Stimulated activated CD4-positive, alpha-beta T cell treated with anti-CD3 and anti-CD28 coated beads, TNF-alpha, amount 100 ng/mL, for 48 hours (primary cell): ENCODE data around the gene CLCN1.

Source experiments
- DNase-seq, 3 donors: peaks; one replicate each; pipeline ENCODE4 v3.0.0-alpha.2; 2020; ENCODE audit warnings: low read depth in 3 of 3

Gene CLCN1

DNA sequence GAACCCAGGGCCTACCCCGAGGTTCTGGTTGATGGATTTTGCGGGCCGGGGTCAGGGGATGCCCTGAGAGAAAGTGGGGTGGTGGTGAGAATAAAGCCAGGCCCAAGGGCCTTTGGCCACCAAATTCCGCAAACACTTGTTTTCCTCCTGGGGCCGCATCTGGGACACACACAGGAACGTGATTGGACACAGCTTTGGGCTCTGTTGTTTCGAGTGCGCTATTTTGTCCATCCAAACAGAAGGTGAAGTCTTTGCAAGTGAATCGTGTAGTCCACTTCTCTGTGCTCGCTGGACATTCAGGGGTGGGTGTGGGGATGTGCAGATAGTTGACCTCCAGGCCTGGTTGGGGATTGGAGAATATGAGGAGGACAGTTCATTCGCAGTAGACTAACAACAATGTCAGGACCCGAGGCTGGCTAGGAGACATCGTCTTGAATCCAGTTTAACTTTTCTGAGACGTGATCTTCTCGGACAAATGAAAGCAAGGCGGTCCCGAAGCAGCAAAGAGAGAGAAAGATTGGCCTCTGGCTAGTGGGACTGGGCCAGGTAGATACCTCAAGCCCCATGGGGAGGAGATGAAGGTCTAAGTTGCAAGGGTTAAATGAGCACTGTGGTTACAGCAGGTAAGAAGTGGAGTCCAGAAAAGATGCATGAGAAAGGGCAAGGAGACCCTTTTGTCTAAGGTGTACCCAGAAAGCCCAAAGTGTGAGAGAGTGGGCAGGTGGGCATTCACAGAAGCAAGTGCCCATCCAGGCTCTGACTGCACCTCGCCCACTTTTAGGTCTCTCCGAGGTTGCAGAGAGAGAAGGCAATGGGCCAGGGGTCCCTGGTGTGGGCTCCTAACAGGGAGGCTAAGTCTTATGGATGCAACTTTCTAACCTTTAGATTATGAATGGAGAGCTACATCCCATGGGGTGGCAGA lies 47.4 kb downstream of the CLCN1 start:
- DNase-seq, result no peak

DNA sequence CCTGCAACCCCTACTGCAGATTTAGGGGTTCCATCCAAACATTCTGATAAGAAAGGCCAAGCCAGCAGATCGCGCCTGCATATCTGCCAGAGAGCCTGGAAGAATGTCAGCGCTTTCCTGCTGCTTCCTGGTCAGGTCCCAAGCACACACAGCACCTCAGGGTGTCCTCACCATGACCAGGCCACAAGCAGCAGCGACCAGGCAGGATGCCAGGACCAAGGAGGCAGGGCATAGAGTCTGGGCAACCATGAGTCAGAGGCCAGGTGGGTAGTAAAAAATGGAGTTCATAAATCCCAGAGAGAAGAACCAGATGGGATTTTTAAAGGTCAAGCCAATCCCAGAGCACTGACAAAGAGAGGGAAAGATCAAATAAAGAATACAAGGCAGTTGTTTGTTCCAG lies 52.1 kb downstream of the CLCN1 start:
- DNase-seq, result no peak

DNA sequence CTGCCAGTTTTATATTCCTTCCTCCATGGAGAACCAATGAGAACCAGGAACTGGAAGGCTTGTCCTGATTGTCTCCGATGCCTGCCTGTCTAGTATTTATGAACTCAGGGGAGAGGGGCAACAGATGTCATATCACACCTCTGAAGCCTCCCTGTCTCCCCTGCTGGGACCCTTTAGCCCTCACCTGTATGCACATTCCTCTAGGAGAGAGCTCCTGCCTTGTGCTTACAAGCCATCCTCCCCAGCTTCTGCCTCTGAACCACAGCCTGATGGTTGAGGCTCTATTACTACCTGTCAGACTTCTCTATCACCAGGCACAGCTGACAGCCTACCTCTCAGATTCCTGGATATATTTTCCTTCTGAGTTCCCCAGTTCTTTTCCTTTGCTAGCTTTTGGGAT lies 52.5 kb downstream of the CLCN1 start:
- DNase-seq, result no peak

DNA sequence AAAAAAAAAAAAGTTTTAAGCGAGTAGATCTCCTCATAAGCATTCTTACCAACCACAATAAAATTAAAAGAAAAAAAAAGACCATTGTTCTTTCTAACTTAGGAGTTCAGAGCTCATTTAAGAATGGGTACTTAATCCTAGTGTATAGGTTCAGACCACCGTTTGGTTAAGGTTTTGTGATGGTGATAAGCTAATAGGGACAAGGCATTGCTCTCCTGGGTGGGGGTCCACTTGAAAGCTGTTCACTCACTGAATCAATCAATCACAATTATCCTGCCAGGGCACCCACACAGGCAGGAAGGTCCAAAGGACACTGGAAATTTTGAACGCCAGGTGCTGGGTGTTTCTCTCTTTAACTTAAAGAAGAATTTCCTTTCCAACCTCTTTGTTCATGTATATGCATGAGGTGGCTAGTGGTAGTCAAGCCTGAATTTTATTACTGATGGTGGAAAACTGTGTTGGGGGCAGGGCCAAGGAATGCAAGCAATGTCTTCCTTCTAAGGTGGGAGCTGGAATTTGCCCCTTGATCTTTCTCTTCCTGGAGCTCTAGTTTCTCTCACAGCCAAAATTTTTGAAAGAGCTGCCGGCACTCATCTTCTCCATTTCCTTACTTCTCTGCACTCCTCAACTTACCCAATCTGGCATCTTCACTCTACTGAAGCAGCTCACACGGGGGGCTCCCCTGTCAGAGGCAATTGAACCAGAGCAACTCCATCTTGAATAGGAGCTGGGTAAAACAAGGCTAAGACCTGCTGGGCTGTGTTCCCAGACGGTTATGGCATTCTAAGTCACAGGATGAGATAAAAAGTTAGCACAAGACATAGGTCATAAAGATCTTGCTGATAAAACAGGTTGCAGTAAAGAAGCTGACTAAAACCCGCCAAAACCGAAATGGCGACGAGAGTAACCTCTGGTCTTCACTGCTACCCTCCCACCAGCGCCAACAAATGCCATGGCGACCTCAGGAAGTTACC lies 54.1 kb downstream of the CLCN1 start:
- no peak for DNase-seq

DNA sequence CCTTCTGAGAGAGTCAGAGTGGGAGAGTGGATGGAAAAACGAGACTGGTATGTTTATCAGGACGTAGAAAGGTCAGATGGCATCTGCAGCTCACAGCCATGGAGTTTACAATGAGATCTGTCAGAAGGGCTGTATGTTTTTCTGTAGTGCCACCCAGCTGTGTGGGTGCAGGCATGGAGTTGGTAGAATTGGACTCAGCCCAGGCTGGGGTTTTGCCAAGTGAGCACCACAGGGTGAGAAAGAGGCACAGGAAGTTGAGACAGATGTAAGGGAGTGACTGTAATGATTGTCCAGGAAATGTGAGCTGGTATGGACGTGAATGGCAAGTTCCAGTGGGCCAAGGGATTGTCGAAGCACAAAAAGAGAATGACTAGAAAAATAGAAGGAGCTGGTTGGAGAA lies 56.2 kb downstream of the CLCN1 start:
- DNase-seq, result peak in 2 of 3 donors; percentile 29 to 34

DNA sequence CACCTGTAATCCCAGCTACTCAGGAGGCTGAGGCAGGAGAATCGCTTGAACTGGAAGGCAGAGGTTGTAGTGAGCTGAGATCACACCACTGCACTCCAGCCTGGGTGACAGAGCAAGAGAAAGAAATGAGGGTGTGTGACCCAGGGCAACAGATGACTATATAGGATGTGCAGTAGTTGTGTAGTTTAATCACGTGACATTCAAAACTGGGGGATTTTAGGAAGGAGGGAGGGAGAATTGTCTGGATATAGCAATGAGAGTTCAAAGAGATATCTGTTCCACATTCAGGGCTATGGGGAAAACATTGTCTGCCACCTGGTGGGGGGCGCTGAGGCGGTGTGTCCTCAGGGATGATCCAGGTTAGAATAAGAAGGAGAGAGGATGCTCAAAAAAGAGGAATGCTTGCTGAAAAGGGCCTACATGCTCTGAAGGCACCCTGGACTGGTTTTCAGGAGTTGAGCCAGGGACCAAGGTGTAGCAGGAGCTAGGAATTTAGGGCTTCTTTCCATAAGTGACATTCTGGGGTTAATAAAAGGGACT lies 57.4 kb downstream of the CLCN1 start:
- DNase-seq, result no peak

DNA sequence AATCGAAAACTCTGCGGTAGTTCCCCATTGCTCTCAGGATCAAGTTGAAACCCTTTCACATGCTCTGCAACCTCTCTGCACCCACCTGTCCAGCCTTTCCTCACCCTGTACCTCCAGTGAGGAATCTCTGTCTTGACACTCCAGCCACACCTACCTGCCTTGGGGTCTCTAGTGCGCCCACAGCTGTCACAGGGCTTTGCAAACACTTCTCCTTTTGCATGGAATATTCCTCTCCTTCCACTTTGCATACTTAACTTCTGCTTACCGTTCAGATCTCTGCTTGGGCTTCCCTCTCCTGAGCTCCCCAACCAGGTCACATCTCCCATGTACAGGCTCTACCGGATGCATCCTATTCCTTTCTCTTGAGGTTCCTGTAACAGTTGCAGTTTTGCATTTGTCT lies 58.6 kb downstream of the CLCN1 start:
- no peak for DNase-seq

DNA sequence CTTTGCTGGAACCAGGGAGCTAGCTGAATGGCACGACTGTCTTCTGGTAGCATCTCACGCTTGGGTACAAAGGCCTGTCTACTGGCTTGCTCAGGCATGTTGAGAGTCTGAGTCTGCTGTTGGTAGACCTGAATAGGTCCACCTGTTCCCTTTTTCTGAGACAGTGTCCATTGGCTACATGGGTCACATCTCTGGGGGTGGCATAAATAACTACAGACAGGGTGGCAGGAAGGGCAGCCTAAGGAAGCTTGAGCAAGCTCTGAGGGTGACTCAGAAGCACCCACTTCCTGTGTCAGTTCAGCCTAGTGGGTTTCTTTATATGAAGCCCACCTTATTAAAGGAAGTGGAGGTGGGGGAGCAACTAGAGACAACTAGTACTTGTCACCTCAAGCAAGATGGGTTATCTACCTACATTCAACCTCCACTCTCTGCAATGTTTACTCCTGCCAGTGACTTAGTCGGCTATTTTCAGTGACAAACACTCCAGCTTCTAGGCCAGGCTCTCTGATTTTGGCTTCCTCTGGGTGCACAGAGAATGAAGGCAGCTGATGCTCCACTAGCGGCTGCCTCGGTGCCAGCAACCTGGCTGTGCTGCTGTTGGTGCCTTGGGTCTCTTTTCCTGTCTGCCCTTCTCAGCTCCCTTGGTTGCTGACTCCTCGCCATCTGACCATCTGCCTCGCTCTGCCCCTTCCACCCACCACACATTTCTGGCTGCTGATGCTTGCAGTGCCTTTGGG lies 59.6 kb downstream of the CLCN1 start:
- no peak for DNase-seq

DNA sequence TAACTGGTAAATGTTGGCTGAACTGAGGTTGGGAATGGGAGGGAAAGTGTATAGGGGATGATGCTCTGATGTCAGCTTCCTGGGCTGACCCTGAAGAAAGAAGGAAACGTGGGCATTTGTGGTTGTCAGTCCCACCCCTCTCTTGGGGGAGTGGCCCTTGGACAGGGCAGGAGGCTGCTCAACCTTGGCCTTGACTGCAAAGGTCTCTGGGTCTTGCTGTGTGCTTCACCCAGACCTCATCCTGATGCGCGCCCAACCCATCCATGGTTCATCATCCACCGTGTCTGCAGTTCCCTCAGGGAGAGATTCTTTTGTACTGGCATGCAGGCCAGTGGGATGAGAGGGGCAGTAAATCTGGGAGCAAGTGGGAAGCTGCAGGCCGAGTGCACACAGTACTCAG lies 60.5 kb downstream of the CLCN1 start:
- no peak for DNase-seq

DNA sequence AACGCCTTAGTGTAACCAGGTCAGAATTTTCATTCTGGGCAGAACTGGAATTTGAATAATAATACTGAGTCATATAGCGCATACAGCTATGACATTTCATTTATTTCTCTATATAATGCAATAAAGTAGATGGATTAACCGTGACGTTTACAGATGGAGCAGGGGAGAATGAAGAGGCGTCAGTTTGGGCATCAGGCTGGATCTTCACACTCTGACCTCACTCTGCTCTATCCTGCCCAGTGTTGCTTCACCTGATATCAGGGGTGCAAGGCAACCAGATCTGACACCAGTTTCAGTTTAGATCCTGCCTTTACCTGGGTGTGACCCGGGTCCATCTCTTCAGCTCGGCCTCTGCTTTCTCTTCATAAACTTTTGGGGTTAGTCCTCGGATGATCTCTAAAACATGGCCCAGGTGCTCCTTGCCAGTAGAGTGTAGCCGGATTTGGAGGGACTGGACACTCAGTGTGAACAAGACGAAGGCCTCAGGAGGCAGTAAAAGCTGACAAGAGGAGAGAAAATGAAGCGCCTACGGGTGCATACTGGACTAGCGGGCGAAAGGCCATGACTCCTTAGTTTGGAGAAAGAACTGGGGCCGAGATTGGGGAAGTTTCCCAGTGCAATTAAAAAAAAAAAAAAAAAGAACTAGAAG lies 63.8 kb downstream of the CLCN1 start:
- no peak for DNase-seq

DNA sequence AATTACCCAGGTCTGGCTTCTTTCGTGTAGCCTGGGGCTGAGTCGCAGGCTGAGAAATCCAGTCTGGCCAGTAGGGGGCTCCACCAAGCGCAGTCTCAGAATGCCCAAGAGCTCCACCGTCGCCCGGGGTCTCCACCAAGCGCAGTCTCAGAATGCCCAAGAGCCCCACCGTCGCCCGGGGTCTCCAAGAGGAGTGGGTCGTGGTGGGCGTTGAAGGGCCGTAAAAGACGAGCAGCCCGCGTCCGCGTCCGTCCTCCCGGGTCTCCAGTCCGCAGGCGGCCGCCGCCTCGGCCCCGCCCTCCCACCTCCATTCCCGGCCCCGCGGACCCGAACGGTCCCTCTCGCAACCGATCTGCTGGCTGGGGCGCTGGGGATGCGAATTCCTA lies 64.3 kb downstream of the CLCN1 start:
- DNase-seq, result peak; percentile 73 to 85 (median 74)

DNA sequence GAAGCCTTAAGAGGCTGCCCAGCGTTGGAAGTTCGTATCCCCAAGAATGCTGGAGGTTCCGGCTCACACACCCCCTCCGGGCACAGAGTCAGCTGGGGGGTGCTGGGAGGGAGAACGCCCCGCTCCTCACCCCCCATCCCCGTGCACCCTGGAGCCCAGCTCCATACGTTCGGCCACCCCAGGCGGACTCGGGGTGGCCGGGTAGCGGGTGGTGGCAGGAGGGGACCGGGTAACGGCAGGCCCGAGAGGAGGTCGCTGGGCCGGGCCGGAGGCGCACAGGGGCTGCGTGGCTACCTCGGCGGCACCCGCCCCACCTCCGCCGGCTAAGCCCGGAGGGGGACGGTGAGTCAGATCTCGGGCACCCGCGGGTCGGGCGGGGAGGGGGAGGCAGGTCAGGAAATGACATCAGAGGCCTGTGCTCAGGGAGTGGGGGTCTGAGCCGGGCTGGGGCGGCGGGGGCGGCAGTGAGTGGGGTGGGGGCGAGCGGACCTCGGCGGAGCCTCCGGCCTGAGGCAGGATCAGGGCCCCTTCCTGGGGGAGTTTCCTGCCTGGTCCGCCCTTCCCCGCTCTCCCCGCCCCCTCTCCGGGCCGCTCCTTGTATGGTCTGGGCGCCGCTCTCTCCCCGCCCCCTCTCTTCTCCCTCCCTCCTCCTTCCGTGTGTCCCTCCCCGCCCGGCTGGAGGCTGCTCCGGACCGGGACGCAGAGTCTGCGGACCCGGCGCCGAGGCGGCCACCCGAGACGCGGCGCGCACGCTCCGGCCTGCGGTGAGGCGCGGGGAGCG lies 64.9 kb downstream of the CLCN1 start, which contains the start of gene ZYX:
TSS of gene ZYX (plus strand) at position 700 of the 781 bp plus-strand sequence. CDS start 227 bp downstream, outside the sequence.
- peak; percentile 73 to 91 (median 73) for DNase-seq

DNA sequence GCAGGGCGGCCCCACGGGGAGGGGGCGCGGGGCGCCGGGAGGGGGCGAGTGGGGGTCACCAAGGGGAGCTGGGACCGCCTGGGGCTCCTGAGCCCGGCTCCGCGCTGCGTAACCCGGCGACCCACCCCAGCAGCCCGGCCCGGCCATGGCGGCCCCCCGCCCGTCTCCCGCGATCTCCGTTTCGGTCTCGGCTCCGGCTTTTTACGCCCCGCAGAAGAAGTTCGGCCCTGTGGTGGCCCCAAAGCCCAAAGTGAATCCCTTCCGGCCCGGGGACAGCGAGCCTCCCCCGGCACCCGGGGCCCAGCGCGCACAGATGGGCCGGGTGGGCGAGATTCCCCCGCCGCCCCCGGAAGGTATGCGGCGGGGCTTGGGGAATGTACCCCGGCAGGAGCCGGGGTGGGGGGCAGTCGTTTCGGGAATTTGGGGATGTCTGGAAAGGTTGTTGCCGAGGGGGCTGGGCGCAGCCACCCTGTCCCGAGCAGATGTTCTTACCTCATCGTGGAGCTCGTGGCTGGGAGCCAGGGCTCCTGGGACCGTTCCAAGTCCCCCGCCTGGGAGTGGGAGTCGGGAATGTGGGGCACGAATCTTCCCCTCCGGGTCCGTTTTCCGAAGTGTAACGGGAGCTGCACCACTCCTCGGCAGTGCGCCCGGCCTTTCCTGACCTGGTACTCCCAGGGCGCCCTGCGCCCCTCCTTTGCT lies 65.7 kb downstream of the CLCN1 start:
- peak in 1 of 3 donors; percentile 24 for DNase-seq

DNA sequence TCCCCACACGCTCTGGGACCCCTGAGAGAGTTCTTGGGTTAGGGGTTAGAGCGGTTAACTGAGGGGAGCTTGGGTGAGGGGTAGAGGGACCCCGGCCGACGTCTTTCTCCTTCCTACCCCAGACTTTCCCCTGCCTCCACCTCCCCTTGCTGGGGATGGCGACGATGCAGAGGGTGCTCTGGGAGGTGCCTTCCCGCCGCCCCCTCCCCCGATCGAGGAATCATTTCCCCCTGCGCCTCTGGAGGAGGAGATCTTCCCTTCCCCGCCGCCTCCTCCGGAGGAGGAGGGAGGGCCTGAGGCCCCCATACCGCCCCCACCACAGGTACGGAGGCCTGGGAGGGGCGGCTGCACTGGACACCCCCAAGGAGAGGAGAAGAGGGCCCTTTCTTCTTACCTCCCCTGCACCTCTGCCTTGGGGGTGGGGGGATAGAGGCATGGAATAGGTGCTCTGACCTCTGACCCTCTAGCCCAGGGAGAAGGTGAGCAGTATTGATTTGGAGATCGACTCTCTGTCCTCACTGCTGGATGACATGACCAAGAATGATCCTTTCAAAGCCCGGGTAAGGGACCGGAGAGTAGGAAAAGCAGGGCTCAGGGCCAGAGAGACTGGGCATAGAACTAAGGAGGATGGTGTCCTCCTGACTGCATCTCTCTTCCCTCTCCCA lies 66.3 kb downstream of the CLCN1 start:
- DNase-seq, result no peak

DNA sequence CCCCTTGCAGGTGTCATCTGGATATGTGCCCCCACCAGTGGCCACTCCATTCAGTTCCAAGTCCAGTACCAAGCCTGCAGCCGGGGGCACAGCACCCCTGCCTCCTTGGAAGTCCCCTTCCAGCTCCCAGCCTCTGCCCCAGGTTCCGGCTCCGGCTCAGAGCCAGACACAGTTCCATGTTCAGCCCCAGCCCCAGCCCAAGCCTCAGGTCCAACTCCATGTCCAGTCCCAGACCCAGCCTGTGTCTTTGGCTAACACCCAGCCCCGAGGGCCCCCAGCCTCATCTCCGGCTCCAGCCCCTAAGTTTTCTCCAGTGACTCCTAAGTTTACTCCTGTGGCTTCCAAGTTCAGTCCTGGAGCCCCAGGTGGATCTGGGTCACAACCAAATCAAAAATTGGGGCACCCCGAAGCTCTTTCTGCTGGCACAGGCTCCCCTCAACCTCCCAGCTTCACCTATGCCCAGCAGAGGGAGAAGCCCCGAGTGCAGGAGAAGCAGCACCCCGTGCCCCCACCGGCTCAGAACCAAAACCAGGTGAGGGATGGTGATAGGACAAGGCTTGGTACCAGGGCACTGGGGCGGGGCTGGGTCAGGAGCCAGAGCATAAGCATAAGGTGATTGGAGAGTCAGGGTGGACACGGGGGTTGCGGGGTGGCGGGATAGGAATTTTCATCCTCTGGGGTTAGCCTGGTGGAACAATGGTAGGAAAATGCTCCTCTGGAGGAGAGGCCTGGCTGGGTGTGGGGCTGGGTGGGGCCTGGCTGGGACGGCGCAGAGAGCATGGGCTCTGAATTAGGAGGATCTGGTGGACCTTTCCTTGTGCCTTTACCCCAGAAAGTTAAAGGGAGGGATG lies 67.1 kb downstream of the CLCN1 start:
- no peak for DNase-seq

DNA sequence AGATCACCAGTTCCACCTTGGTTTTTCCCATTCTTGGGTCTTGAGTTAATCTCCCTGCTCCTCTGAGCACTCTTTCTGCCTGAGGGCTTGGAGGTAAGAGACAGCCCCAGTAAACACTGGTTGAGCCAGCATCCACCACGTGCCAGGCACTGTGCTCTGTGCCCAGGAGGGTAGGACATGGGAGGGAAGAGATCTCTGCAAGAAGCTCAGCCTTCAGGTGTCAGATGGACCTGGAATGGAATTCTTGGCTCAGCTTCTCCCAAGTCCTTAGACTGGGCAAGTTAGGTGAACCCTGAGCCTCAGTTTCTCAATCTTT lies 67.7 kb downstream of the CLCN1 start:
- DNase-seq, result no peak

DNA sequence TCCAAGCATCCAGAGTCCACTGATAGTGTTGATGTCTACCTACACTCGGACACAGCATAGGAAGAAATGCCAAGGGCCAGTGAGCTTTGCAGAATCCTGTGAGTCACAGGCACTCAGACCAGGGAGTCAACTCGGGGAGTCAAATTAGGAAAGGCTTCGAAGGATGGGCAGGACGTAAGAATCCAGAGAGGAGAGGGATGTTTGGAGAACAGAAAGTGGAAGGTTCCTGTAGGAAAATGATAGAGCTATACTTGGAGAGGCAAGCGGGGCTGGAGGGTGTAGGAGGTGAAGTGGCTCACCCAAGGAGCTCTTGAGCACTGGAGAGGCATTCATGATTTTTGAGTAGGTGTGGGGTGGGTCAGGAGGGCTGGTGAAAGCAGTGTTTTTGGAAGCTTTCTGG lies 68.2 kb downstream of the CLCN1 start:
- DNase-seq, result no peak
